GM12878 (cell line): ENCODE data around the gene KMO. TPM values are rescaled to one million over a fixed set of nuclear protein-coding genes. Genes with fewer than 3 reads are reported as not detected.

Experiments
- ATAC-seq: fragments of 200-7000 bp; cut with Tn5 transposase; 3 replicates; pipeline ENCODE4 v1.9.1; 2020; ENCODE audit warnings: mild to moderate bottlenecking, moderate library complexity
- BruUV-seq: library from RNA; stranded (reverse); fragments of 400-500 nt; replicated peaks from 2 replicates; lab custom pipeline; 2021; lab: Mats Ljungman, UMichigan
- CTCF ChIA-PET: fragments of 300-600 bp; sonication (Branson Sonifier 250); formaldehyde crosslinking; extraction: SDS; loops from one replicate; lab custom pipeline; 2021; ENCODE audit warnings: inconsistent platforms; lab: Yijun Ruan, JAX
- POLR2A ChIA-PET: fragments of 350-600 bp; formaldehyde crosslinking; extraction: SDS; loops from one replicate; lab custom pipeline; 2021; ENCODE audit warnings: inconsistent platforms; lab: Charles Lee
- RAD21 ChIA-PET: fragments of 300-600 bp; sonication (Branson Sonifier 250); formaldehyde crosslinking; loops from one replicate; lab custom pipeline; 2023; ENCODE audit warnings: antibody characterized with exemption; ENCODE audit not compliant: unreplicated experiment; lab: Charles Lee
- SMC1A ChIA-PET: fragments of 300-600 bp; sonication (Branson Sonifier 250); formaldehyde crosslinking; loops from one replicate; lab custom pipeline; 2023; ENCODE audit not compliant: unreplicated experiment, uncharacterized antibody; lab: Charles Lee
- DNase-seq: peaks from one replicate; pipeline ENCODE4 v3.0.0-alpha.2; 2011; ENCODE audit warnings: low read depth, low spot score
- FAIRE-seq: peaks from 3 replicates; lab custom pipeline; 2011; peaks lifted over from hg19 to GRCh38; lab: Jason Lieb, UNC
- H2AFZ ChIP-seq: 2 replicates; pipeline ENCODE4 v1.6.0; 2011; ENCODE audit warnings: low read depth, low read length, control low read depth; ENCODE audit not compliant: control insufficient read depth
- H3K27ac ChIP-seq: 2 replicates; pipeline ENCODE4 v1.5.1; 2011; ENCODE audit warnings: control low read depth; ENCODE audit not compliant: control insufficient read depth, insufficient read depth
- H3K27me3 ChIP-seq, 2 experiments: replicated peaks in 1 of 2; 2 replicates each; pipeline versions ENCODE4 v1.6.0 to v1.6.1; 2011; ENCODE audit warnings: low read length in 1 of 2; ENCODE audit not compliant: control insufficient read depth in 2 of 2, insufficient read depth in 2 of 2
- H3K36me3 ChIP-seq, 2 experiments: 2 replicates each; pipeline ENCODE4 v1.5.1; 2011; ENCODE audit warnings: low read length in 1 of 2; ENCODE audit not compliant: control insufficient read depth in 2 of 2, insufficient read depth in 2 of 2
- H3K4me1 ChIP-seq: 2 replicates; pipeline ENCODE4 v1.6.1; 2011; ENCODE audit warnings: mild to moderate bottlenecking, low read length, moderate library complexity, mixed read lengths; ENCODE audit not compliant: control insufficient read depth, insufficient read depth
- H3K4me2 ChIP-seq: 2 replicates; pipeline ENCODE4 v1.6.0; 2011; ENCODE audit warnings: control low read depth; ENCODE audit not compliant: control insufficient read depth, insufficient read depth
- H3K4me3 ChIP-seq: fragments of 200-600 bp; sonication (generic); 2 replicates; pipeline ENCODE4 v1.5.1; 2016
- H3K79me2 ChIP-seq: 2 replicates; pipeline ENCODE4 v1.6.0; 2011; ENCODE audit warnings: low read length; ENCODE audit not compliant: control insufficient read depth, insufficient read depth
- H3K9ac ChIP-seq: 2 replicates; pipeline ENCODE4 v1.8.0; 2011; ENCODE audit warnings: low read length, control low read depth, mixed read lengths; ENCODE audit not compliant: control insufficient read depth, insufficient read depth
- H3K9me3 ChIP-seq: replicated peaks from 3 replicates; pipeline ENCODE4 v1.5.1; 2011; ENCODE audit warnings: mild to moderate bottlenecking, low read length; ENCODE audit not compliant: control insufficient read depth, insufficient read depth
- H4K20me1 ChIP-seq: 2 replicates; pipeline ENCODE4 v1.6.0; 2011; ENCODE audit not compliant: control insufficient read depth, insufficient read depth
- BCL11A ChIP-seq: IDR thresholded peaks from 2 replicates; pipeline ENCODE4 v1.6.1; 2011; ENCODE audit warnings: low read depth, low read length
- BCLAF1 ChIP-seq: fragments of 450-650 bp; IDR thresholded peaks from 2 replicates; pipeline ENCODE4 v1.6.1; 2017; ENCODE audit warnings: antibody characterized with exemption, mild to moderate bottlenecking, moderate library complexity
- FOXM1 ChIP-seq: IDR thresholded peaks from 2 replicates; pipeline ENCODE4 v1.6.1; 2012; ENCODE audit warnings: low read depth, mild to moderate bottlenecking, inconsistent platforms, low read length, moderate library complexity
- GATAD2B ChIP-seq: fragments of 450-650 bp; conservative IDR thresholded peaks from 2 replicates; pipeline ENCODE4 v1.6.1; 2017; ENCODE audit warnings: low read depth, mild to moderate bottlenecking, moderate library complexity
- HDAC6 ChIP-seq: fragments of 200-600 bp; sonication (generic); IDR thresholded peaks from one replicate; pipeline ENCODE4 v1.8.0; 2017; ENCODE audit warnings: antibody characterized with exemption; ENCODE audit not compliant: unreplicated experiment
- KDM1A ChIP-seq: fragments of 200-600 bp; sonication (generic); IDR thresholded peaks from 2 replicates; pipeline ENCODE4 v1.6.1; 2016; ENCODE audit warnings: borderline replicate concordance
- MXI1 ChIP-seq: fragments of 150-350 bp; IDR thresholded peaks from 2 replicates; pipeline ENCODE4 v1.6.1; 2011; ENCODE audit warnings: low read depth, mild to moderate bottlenecking, inconsistent platforms, low read length, improper control_type of control experiment
- MYB ChIP-seq: fragments of 150-350 bp; IDR thresholded peaks from 2 replicates; pipeline ENCODE4 v1.6.1; 2014; ENCODE audit warnings: mild to moderate bottlenecking, low read depth, low read length, borderline replicate concordance
- NBN ChIP-seq: fragments of 450-650 bp; IDR thresholded peaks from 2 replicates; pipeline ENCODE4 v1.6.1; 2016
- POLR2A ChIP-seq: IDR thresholded peaks from 2 replicates; pipeline ENCODE4 v1.6.1; 2011; ENCODE audit warnings: low read depth, mild to moderate bottlenecking, low read length
- POLR2AphosphoS2 ChIP-seq: IDR thresholded peaks from 2 replicates; pipeline ENCODE4 v1.6.1; 2011; ENCODE audit warnings: low read depth, mild to moderate bottlenecking, low read length, improper control_type of control experiment, moderate library complexity
- RFX5 ChIP-seq: IDR thresholded peaks from 2 replicates; pipeline ENCODE4 v1.6.1; 2011; ENCODE audit warnings: low read depth, low read length, improper control_type of control experiment
- SPI1 ChIP-seq: IDR thresholded peaks from 2 replicates; pipeline ENCODE4 v1.6.1; 2011; ENCODE audit warnings: low read depth, mild to moderate bottlenecking, low read length, moderate library complexity, borderline replicate concordance; ENCODE audit not compliant: insufficient read depth
- SUPT20H ChIP-seq: IDR thresholded peaks from 2 replicates; pipeline ENCODE4 v1.6.1; 2011; ENCODE audit warnings: low read depth, mild to moderate bottlenecking, low read length, moderate library complexity, borderline replicate concordance; ENCODE audit not compliant: control insufficient read depth
- TCF7 ChIP-seq: IDR thresholded peaks from 2 replicates; pipeline ENCODE4 v1.6.1; 2014; ENCODE audit warnings: antibody characterized with exemption, borderline replicate concordance
- ZBED1 ChIP-seq: IDR thresholded peaks from 2 replicates; pipeline ENCODE4 v1.6.1; 2016; ENCODE audit warnings: borderline replicate concordance
- ZNF207 ChIP-seq: fragments of 450-650 bp; IDR thresholded peaks from 2 replicates; pipeline ENCODE4 v1.6.1; 2014; ENCODE audit warnings: antibody characterized with exemption, mild to moderate bottlenecking, borderline replicate concordance
- ZNF217 ChIP-seq: fragments of 450-650 bp; IDR thresholded peaks from 2 replicates; pipeline ENCODE4 v1.6.1; 2017; ENCODE audit warnings: antibody characterized with exemption, mild to moderate bottlenecking
- WGBS: methylation state at CpG from one replicate; pipeline ENCODE4 v1.1.6; 2016; ENCODE audit warnings: low lambda C conversion rate; ENCODE audit not compliant: insufficient replicate concordance, insufficient coverage; ENCODE audit errors: missing lambda C conversion rate; 5-methylcytosine and 5-hydroxymethylcytosine counted together
- in situ Hi-C: fragments of 300-500 bp; cut with MboI; formaldehyde crosslinking; loops from 9 replicates; pipeline ENCODE4 v1.14.3; 2018; ENCODE audit warnings: mixed read lengths
- intact Hi-C: fragments of 100-400 bp; cut with micrococcal nuclease; formaldehyde crosslinking; loops from one replicate; pipeline ENCODE4 v1.14.2; 2022; ENCODE audit not compliant: unreplicated experiment
- polyA plus RNA-seq, 11 experiments: library from polyadenylated mRNA; depleted of rRNA in 4 of 11; unstranded in 6 of 11; stranded (reverse) in 5 of 11; fragments of >200 nt; fragmentation: Nextera tagmentation in 4 of 11; fragmentation: Illumina TruSeq in 1 of 11; extraction: Ambion mirVana in 4 of 11; extraction: Trizol in 1 of 11; gene quantifications; 1 replicate in 1 of 11; 2 replicates in 10 of 11; pipeline versions ENCODE4 v1.2.1 to v1.2.3, GENCODE V29; 2011 to 2016; ENCODE audit warnings: inconsistent platforms in 2 of 11, missing spikeins in 2 of 11, low read depth in 1 of 11
- total RNA-seq, 4 experiments: library from RNA; depleted of rRNA in 3 of 4; stranded (reverse); fragments of >200 nt in 3 of 4; fragmentation: Illumina TruSeq in 1 of 4; extraction: Trizol in 1 of 4; gene quantifications; 2 replicates each; pipeline versions ENCODE4 v1.2.1 to v1.2.3, GENCODE V29; 2013 to 2021
- TF ChIP-seq, protein P1 (sequence below): fragments of 450-650 bp; IDR thresholded peaks from 2 replicates; pipeline ENCODE4 v1.6.1; 2016; ENCODE audit warnings: mild to moderate bottlenecking
- TF ChIP-seq, protein P2 (sequence below): fragments of 450-650 bp; conservative IDR thresholded peaks from 2 replicates; pipeline ENCODE4 v1.6.1; 2017; ENCODE audit warnings: mild to moderate bottlenecking, moderate library complexity

Gene KMO
- total and polyA plus RNA-seq, 10 of the 15 experiments (the other 5 are each of a cell fraction or from before 2014, with no cell fraction given): 0.68 to 5.9 (median 1.5) TPM

GRCh38 chr1:241593186-241593585 is 61.0 kb downstream of the KMO start:
- H3K4me2 ChIP-seq: no peak overlapping the region
- FAIRE-seq (no peak), ATAC-seq (no peak), DNase-seq (no peak)
- no peaks in the 10 kb centered on the region for H3K9me3 ChIP-seq
- no peak overlapping the region for H3K27ac ChIP-seq
- 86% methylated on average over 1 of the region's 1 CpG for WGBS
- ChIA-PET POLR2A (no interaction called here), RAD21 (no interaction called here), SMC1A (no interaction called here), CTCF (interaction anchor here (0.7 kb wide), 1 partner anchor 18 kb away, joined by 3 read pairs; no protein-coding TSS in a partner anchor)
- intact Hi-C loops (no loop called here), in situ Hi-C loops (no loop called here)
- H3K9ac ChIP-seq: no peak overlapping the region
- BruUV-seq: no TSS peak
- no peaks in the 10 kb centered on the region for H3K4me1 ChIP-seq
- no peaks in the 10 kb centered on the region for H4K20me1 ChIP-seq
- no peaks in the 10 kb centered on the region; a peak in 1 of 4 replicates for H3K36me3 ChIP-seq
- no peaks in the 10 kb centered on the region for H3K79me2 ChIP-seq
- no peak overlapping the region for H2AFZ ChIP-seq
- H3K4me3 ChIP-seq: no peak overlapping the region
- no peaks in the 10 kb centered on the region; a peak in 1 of 4 replicates for H3K27me3 ChIP-seq
- no peak for TF ChIP-seq ZNF217
- TF ChIP-seq MYB: no peak
- no peak for TF ChIP-seq NBN
- TF ChIP-seq, protein P1, sequence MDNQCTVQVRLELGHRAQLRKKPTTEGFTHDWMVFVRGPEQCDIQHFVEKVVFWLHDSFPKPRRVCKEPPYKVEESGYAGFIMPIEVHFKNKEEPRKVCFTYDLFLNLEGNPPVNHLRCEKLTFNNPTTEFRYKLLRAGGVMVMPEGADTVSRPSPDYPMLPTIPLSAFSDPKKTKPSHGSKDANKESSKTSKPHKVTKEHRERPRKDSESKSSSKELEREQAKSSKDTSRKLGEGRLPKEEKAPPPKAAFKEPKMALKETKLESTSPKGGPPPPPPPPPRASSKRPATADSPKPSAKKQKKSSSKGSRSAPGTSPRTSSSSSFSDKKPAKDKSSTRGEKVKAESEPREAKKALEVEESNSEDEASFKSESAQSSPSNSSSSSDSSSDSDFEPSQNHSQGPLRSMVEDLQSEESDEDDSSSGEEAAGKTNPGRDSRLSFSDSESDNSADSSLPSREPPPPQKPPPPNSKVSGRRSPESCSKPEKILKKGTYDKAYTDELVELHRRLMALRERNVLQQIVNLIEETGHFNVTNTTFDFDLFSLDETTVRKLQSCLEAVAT: no peak
- TF ChIP-seq FOXM1: no peak
- no peak for TF ChIP-seq KDM1A
- TF ChIP-seq, protein P2, sequence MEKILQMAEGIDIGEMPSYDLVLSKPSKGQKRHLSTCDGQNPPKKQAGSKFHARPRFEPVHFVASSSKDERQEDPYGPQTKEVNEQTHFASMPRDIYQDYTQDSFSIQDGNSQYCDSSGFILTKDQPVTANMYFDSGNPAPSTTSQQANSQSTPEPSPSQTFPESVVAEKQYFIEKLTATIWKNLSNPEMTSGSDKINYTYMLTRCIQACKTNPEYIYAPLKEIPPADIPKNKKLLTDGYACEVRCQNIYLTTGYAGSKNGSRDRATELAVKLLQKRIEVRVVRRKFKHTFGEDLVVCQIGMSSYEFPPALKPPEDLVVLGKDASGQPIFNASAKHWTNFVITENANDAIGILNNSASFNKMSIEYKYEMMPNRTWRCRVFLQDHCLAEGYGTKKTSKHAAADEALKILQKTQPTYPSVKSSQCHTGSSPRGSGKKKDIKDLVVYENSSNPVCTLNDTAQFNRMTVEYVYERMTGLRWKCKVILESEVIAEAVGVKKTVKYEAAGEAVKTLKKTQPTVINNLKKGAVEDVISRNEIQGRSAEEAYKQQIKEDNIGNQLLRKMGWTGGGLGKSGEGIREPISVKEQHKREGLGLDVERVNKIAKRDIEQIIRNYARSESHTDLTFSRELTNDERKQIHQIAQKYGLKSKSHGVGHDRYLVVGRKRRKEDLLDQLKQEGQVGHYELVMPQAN: no peak
- TF ChIP-seq SUPT20H: no peak
- TF ChIP-seq BCLAF1: no peak
- TF ChIP-seq POLR2AphosphoS2: no peak
- no peak for TF ChIP-seq ZBED1
- no peak for TF ChIP-seq SPI1
- TF ChIP-seq GATAD2B: no peak
- no peak for TF ChIP-seq HDAC6
- TF ChIP-seq POLR2A: no peak
- TF ChIP-seq RFX5: no peak
- TF ChIP-seq ZNF207: no peak
- TF ChIP-seq TCF7: no peak
- TF ChIP-seq MXI1: no peak
- TF ChIP-seq BCL11A: no peak
